ENCODE data around the gene PPP2R5E. TPM values are rescaled to one million over a fixed set of nuclear protein-coding genes. Genes with fewer than 3 reads are reported as not detected.

Gene PPP2R5E
- total RNA-seq, 1 donor from 2014 or later, result 51.1 TPM

GRCh38 chr14:63474844-63475243 is 68.3 kb downstream of the PPP2R5E start:
- intact Hi-C loops (cut with micrococcal nuclease), result loop anchor here (5.0 to 10.0 kb wide), 5 partner anchors 88 to 1027 kb away; partner anchors contain the start of genes SGPP1, ZBTB1 and ZBTB25

- intact Hi-C loops (cut with micrococcal nuclease), result loop anchor here (10.0 kb wide), 1 partner anchor 251 kb away; the partner anchor contains the start of gene SGPP1
Observed at GRCh38 chr14:63474111-63474510, 69.1 kb downstream of the PPP2R5E start.

GRCh38 chr14:63472986-63473788 is 70.0 kb downstream of the PPP2R5E start:
- intact Hi-C loops (cut with micrococcal nuclease), result loop anchor here (10.0 kb wide), 1 partner anchor 252 kb away; the partner anchor contains the start of gene SGPP1

- intact Hi-C loops (cut with micrococcal nuclease), result loop anchor here (2.0 to 10.0 kb wide), 4 partner anchors 32 to 254 kb away; partner anchors contain the start of genes PPP2R5E and SGPP1
Observed at GRCh38 chr14:63470962-63471793, 72.0 kb downstream of the PPP2R5E start.

GRCh38 chr14:63468294-63468693 is 74.9 kb downstream of the PPP2R5E start:
- intact Hi-C loops (cut with micrococcal nuclease), result loop anchor here (1.0 kb wide), 1 partner anchor 10 kb away; no protein-coding TSS in a partner anchor

- intact Hi-C loops (cut with micrococcal nuclease), result loop anchor here (1.0 kb wide), 1 partner anchor 11 kb away; no protein-coding TSS in a partner anchor
Observed at GRCh38 chr14:63467440-63468072, 75.6 kb downstream of the PPP2R5E start.

GRCh38 chr14:63465347-63465746 is 77.8 kb downstream of the PPP2R5E start:
- intact Hi-C loops (cut with micrococcal nuclease), result no loop called here

GRCh38 chr14:63460680-63461369 is 82.4 kb downstream of the PPP2R5E start:
- intact Hi-C loops (cut with micrococcal nuclease), result no loop called here

- intact Hi-C loops (cut with micrococcal nuclease), result no loop called here
Observed at GRCh38 chr14:63459738-63460137, 83.4 kb downstream of the PPP2R5E start.

GRCh38 chr14:63457498-63457897 is 85.7 kb downstream of the PPP2R5E start:
- intact Hi-C loops (cut with micrococcal nuclease), result no loop called here

- intact Hi-C loops (cut with micrococcal nuclease), result no loop called here
Observed at GRCh38 chr14:63454863-63455622, 88.1 kb downstream of the PPP2R5E start.

- intact Hi-C loops (cut with micrococcal nuclease), result no loop called here
Observed at GRCh38 chr14:63454436-63454835, 88.7 kb downstream of the PPP2R5E start.

GRCh38 chr14:63453443-63453936 is 89.7 kb downstream of the PPP2R5E start:
- intact Hi-C loops (cut with micrococcal nuclease), result no loop called here

- intact Hi-C loops (cut with micrococcal nuclease), result no loop called here
Observed at GRCh38 chr14:63452796-63453195, 90.4 kb downstream of the PPP2R5E start.

GRCh38 chr14:63448841-63449240 is 94.3 kb downstream of the PPP2R5E start:
- intact Hi-C loops (cut with micrococcal nuclease), result no loop called here

- intact Hi-C loops (cut with micrococcal nuclease), result no loop called here
Observed at GRCh38 chr14:63444588-63444987, 98.6 kb downstream of the PPP2R5E start.

GRCh38 chr14:63443988-63444387 is 99.2 kb downstream of the PPP2R5E start:
- intact Hi-C loops (cut with micrococcal nuclease), result no loop called here

- intact Hi-C loops (cut with micrococcal nuclease), result no loop called here
Observed at GRCh38 chr14:63443361-63443760, 99.8 kb downstream of the PPP2R5E start.

GRCh38 chr14:63438065-63438757 is 105.0 kb downstream of the PPP2R5E start:
- intact Hi-C loops (cut with micrococcal nuclease), result loop anchor here (1.0 to 2.0 kb wide), 5 partner anchors 33 to 205 kb away; partner anchors contain the start of gene PPP2R5E
